Stomach (tissue), 4 donors: Measurements from ENCODE around the gene CERK.

Experiments
- CTCF ChIP-seq, 7 experiments: fragments of 450-650 bp in 4 of 7; fragments of 200-600 bp in 3 of 7; sonication (generic) in 3 of 7; IDR thresholded peaks; one replicate each; pipeline ENCODE4 v1.5.1; 2016 to 2019; ENCODE audit warnings: antibody characterized with exemption in 7 of 7, control low read depth in 2 of 7, mild to moderate bottlenecking in 1 of 7
- EP300 ChIP-seq: sonication (generic); formaldehyde crosslinking; IDR thresholded peaks from one replicate; pipeline ENCODE4 v1.6.1; 2017; ENCODE audit warnings: antibody characterized with exemption
- POLR2A ChIP-seq, 4 donors: fragments of 450-650 bp; IDR thresholded peaks; one replicate each; pipeline ENCODE4 v1.6.1; 2016; ENCODE audit warnings: antibody characterized with exemption in 4 of 4, control low read depth in 2 of 4, mild to moderate bottlenecking in 1 of 4, moderate library complexity in 1 of 4
- POLR2AphosphoS5 ChIP-seq, 3 donors: sonication (generic); formaldehyde crosslinking; IDR thresholded peaks; one replicate each; pipeline ENCODE4 v1.6.1; 2016; ENCODE audit warnings: antibody characterized with exemption in 3 of 3

- TF ChIP-seq CTCF (IDR thresholded peaks at IDR 0.05) = no peak
- no peak for TF ChIP-seq POLR2AphosphoS5 (IDR thresholded peaks at IDR 0.05)
- TF ChIP-seq POLR2A (IDR thresholded peaks at IDR 0.05) = no peak
- no peak for TF ChIP-seq EP300
Measured at GRCh38 chr22:46749682-46750529, 11.9 kb upstream of the CERK start.
